MM.1S (cell line): ENCODE results near the gene TMEFF1.

Experiments
- DNase-seq: peaks from one replicate; pipeline ENCODE4 v3.0.0-alpha.2; 2015
- H2AFZ ChIP-seq: fragments of 300-600 bp; sonication (generic); 2 replicates; pipeline ENCODE4 v1.6.0; 2016; ENCODE audit warnings: antibody characterized with exemption, low read length
- H3F3A ChIP-seq: fragments of 300-600 bp; sonication (generic); 2 replicates; pipeline ENCODE4 v1.6.1; 2016; ENCODE audit warnings: mild to moderate bottlenecking, antibody characterized with exemption, low read length, moderate library complexity, mixed read lengths; ENCODE audit not compliant: insufficient read depth
- H3K27ac ChIP-seq: fragments of 300-600 bp; sonication (generic); 2 replicates; pipeline ENCODE4 v1.5.1; 2016; ENCODE audit warnings: mild to moderate bottlenecking, low read length
- H3K27me3 ChIP-seq: fragments of 300-600 bp; sonication (generic); replicated peaks from 2 replicates; pipeline ENCODE4 v1.6.0; 2016; ENCODE audit warnings: low read length; ENCODE audit not compliant: insufficient read depth
- H3K36me3 ChIP-seq: fragments of 300-600 bp; sonication (generic); replicated peaks from 2 replicates; pipeline ENCODE4 v1.6.1; 2016; ENCODE audit warnings: mild to moderate bottlenecking, low read length, mixed read lengths; ENCODE audit not compliant: insufficient read depth
- H3K4me1 ChIP-seq: fragments of 300-600 bp; sonication (generic); 2 replicates; pipeline ENCODE4 v1.6.1; 2016; ENCODE audit warnings: low read length, mixed read lengths
- H3K4me2 ChIP-seq: fragments of 300-600 bp; sonication (generic); 2 replicates; pipeline ENCODE4 v1.6.0; 2016; ENCODE audit warnings: low read depth, low read length
- H3K4me3 ChIP-seq: fragments of 300-600 bp; sonication (generic); 2 replicates; pipeline ENCODE4 v1.5.1; 2016; ENCODE audit warnings: low read length, mixed read lengths
- H3K79me2 ChIP-seq: fragments of 300-600 bp; sonication (generic); 2 replicates; pipeline ENCODE4 v1.6.1; 2016; ENCODE audit warnings: mixed run types, low read length, mixed read lengths
- H3K9ac ChIP-seq: fragments of 300-600 bp; sonication (generic); 2 replicates; pipeline ENCODE4 v1.6.1; 2016; ENCODE audit warnings: low read length, mixed read lengths
- H3K9me2 ChIP-seq: fragments of 300-600 bp; sonication (generic); replicated peaks from 2 replicates; pipeline ENCODE4 v1.6.1; 2016; ENCODE audit warnings: mild to moderate bottlenecking, low read length, mixed read lengths; ENCODE audit not compliant: insufficient read depth
- H3K9me3 ChIP-seq: fragments of 300-600 bp; sonication (generic); replicated peaks from 2 replicates; pipeline ENCODE4 v1.6.1; 2016; ENCODE audit warnings: mild to moderate bottlenecking, low read length, mixed read lengths; ENCODE audit not compliant: insufficient read depth
- H4K20me1 ChIP-seq: fragments of 300-600 bp; sonication (generic); 2 replicates; pipeline ENCODE4 v1.6.1; 2016; ENCODE audit warnings: mild to moderate bottlenecking, low read length, moderate library complexity, mixed read lengths; ENCODE audit not compliant: insufficient read depth
- EZH2 ChIP-seq: fragments of 300-600 bp; sonication (generic); optimal IDR thresholded peaks from 2 replicates; pipeline ENCODE3; 2017; ENCODE audit warnings: low read depth, mild to moderate bottlenecking, antibody characterized with exemption, low read length, mixed read lengths
- EZH2phosphoT487 ChIP-seq: fragments of 300-600 bp; sonication (generic); IDR thresholded peaks from 2 replicates; pipeline ENCODE4 v1.6.1; 2018; ENCODE audit warnings: antibody characterized with exemption, low read length
- TF ChIP-seq, protein P1 (sequence below): fragments of 300-600 bp; sonication (generic); IDR thresholded peaks from 2 replicates; pipeline ENCODE4 v1.5.1; 2016; ENCODE audit warnings: antibody characterized with exemption, low read length, mixed read lengths

TMEFF1 gene

DNA sequence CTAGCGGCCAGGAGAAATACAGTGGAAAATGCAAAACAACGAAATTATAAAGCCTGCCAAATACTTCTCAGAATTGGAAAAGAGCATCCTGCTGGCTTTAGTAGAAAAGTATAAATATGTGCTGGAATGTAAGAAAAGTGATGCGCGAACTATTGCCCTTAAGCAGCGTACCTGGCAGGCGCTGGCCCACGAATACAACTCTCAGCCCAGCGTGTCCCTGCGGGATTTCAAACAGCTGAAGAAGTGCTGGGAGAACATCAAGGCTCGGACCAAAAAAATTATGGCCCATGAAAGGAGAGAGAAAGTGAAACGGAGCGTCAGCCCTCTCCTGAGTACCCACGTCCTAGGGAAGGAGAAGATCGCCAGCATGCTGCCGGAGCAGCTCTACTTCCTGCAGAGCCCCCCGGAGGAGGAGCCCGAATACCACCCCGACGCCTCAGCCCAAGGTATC lies 31.0 kb upstream of the TMEFF1 start:
- Histone ChIP-seq H4K20me1 (no peaks in the 10 kb centered on the region), H3K79me2 (peaks cover 24% of the 10 kb centered on the region), H3K4me1 (peaks cover 14% of the 10 kb centered on the region), H3K9ac (no peak overlapping the region), H3K4me3 (no peak overlapping the region), H3K9me3 (no peaks in the 10 kb centered on the region), H3K27me3 (no peaks in the 10 kb centered on the region), H3K4me2 (no peak overlapping the region), H2AFZ (no peak overlapping the region), H3F3A (peaks cover 5% of the 10 kb centered on the region; the same call in 1 of the 2 replicates), H3K9me2 (no peaks in the 10 kb centered on the region), H3K36me3 (no peaks in the 10 kb centered on the region), H3K27ac (no peak overlapping the region)
- no peak for DNase-seq
- TF ChIP-seq EZH2phosphoT487: no peak

DNA sequence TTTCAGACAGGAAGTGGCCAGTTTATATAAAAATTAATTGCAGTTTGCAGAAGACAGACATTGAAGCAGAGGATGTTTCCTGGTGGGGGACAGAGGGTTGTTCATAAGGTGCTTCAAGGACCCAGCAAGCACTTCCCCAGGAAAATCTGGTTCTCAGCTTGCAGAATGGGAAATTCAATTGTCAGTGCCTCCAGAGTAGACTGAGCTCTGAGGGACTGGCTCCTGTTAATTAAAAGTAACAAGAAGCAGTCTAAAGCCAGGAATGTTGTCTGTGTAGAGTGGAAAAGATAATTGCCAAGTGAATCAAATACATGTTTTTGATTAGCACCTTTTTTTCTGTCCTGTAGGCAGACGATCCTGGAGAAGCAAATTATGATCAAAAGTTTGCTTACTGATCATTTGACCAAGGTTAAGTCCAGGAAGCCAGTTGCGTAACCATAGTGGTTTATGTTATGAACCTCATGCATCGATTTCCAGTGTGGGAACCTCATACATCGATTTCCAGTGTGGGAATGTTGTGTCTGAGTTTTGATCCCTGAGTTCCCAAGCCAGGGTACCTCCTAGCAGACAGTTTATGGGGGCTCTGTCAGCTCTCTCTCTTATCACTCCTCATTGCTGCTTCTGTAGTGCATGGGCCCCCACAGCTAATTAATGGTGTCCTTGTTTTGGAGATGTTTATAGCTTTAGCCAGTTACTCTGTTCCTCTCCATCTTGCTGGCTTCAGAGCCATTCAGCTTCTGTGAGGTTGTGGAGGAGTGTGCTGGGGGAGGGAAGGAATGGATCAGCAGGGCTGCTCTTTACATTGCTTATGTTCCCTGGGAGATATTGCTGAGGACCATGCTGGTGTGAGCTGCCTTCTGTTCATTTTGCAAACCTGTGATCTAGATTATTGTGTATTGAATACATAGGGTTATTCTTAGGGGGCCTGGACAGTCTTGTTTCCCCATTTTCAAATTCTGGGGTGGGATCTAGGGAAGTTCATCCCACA lies 28.9 kb upstream of the TMEFF1 start:
- H3K4me1 ChIP-seq: peaks cover 35% of the 10 kb centered on the region
- no peak overlapping the region for H2AFZ ChIP-seq
- no peaks in the 10 kb centered on the region for H3K9me2 ChIP-seq
- H3K27ac ChIP-seq: no peak overlapping the region
- TF ChIP-seq, protein P1, sequence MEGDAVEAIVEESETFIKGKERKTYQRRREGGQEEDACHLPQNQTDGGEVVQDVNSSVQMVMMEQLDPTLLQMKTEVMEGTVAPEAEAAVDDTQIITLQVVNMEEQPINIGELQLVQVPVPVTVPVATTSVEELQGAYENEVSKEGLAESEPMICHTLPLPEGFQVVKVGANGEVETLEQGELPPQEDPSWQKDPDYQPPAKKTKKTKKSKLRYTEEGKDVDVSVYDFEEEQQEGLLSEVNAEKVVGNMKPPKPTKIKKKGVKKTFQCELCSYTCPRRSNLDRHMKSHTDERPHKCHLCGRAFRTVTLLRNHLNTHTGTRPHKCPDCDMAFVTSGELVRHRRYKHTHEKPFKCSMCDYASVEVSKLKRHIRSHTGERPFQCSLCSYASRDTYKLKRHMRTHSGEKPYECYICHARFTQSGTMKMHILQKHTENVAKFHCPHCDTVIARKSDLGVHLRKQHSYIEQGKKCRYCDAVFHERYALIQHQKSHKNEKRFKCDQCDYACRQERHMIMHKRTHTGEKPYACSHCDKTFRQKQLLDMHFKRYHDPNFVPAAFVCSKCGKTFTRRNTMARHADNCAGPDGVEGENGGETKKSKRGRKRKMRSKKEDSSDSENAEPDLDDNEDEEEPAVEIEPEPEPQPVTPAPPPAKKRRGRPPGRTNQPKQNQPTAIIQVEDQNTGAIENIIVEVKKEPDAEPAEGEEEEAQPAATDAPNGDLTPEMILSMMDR: no peak
- TF ChIP-seq EZH2 (no peak), EZH2phosphoT487 (no peak)
- no peaks in the 10 kb centered on the region for H3K36me3 ChIP-seq
- H3F3A ChIP-seq: peaks cover 19% of the 10 kb centered on the region
- no peaks in the 10 kb centered on the region for H3K27me3 ChIP-seq
- H3K9ac ChIP-seq: no peak overlapping the region
- no peaks in the 10 kb centered on the region for H4K20me1 ChIP-seq
- no peak overlapping the region for H3K4me2 ChIP-seq
- no peak for DNase-seq
- no peak overlapping the region for H3K4me3 ChIP-seq
- H3K9me3 ChIP-seq: no peaks in the 10 kb centered on the region
- peaks cover 9% of the 10 kb centered on the region for H3K79me2 ChIP-seq

DNA sequence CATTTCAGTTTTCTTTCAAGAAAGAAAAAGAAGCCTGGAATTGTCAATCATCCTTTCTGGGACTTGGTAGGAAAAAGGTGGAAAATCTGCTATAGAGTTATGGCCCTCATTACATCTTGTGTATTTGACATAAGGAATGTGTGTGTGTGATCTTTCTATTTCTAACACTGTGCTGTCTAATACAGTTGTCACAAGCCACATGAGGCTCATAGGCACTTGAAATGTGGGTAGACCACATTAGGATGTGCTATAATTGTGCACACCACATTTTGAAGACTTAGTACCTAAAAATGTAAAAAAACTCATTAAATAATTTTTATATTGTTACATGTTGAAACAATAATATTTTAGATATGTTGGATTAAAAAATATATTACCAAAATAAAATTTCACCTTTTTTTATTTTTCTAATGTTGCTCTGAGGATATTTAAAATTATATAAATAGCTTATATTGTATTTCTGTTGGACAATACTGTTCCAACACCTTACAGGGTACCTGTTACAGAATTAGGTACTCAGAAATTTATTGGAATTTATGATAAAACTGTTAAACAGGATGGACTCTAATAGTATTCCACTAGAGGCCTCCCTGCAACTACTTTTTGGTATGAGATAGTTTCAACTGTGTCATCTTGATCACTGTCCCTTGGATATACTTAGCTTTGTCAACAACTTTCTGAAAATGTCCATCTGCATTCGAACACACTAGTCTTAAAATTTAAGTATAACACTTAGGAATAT lies 27.6 kb upstream of the TMEFF1 start:
- H3K27ac ChIP-seq: no peak overlapping the region
- no peaks in the 10 kb centered on the region for H3K27me3 ChIP-seq
- H3K9me3 ChIP-seq: no peaks in the 10 kb centered on the region
- no peak overlapping the region for H3K9ac ChIP-seq
- TF ChIP-seq, protein P1: peak; percentile 42
- TF ChIP-seq EZH2phosphoT487: no peak
- H2AFZ ChIP-seq: no peak overlapping the region
- 0 out of 2 replicates have a peak, but pooled peaks cover 3% of the 10 kb centered on the region for H3K79me2 ChIP-seq
- no peaks in the 10 kb centered on the region for H3K36me3 ChIP-seq
- no peak overlapping the region for H3K4me2 ChIP-seq
- no peaks in the 10 kb centered on the region for H3K9me2 ChIP-seq
- no peaks in the 10 kb centered on the region for H4K20me1 ChIP-seq
- peaks cover 48% of the 10 kb centered on the region for H3K4me1 ChIP-seq
- H3K4me3 ChIP-seq: no peak overlapping the region
- peaks cover 32% of the 10 kb centered on the region for H3F3A ChIP-seq
- DNase-seq: peak; percentile 63
